GM12875 (cell line): ENCODE results near the gene ZNF860.
A peak's percentile ranks its signal among the peaks of the same experiment; 100 is the strongest.
"Not testable (repeated sequence)": the region's sequence is repeated elsewhere in the genome, so short reads cannot be mapped to it uniquely, and the experiment has no call there.

Experiments
- H3K4me3 ChIP-seq: one replicate; pipeline ENCODE4 v1.5.1; 2011; ENCODE audit warnings: low read depth, low read length, control low read depth
- CTCF ChIP-seq: IDR thresholded peaks from 2 replicates; pipeline ENCODE4 v1.5.1; 2011; ENCODE audit warnings: low read depth, mild to moderate bottlenecking, control low read depth, inconsistent platforms, low read length, moderate library complexity, borderline replicate concordance; ENCODE audit not compliant: insufficient read depth

The ZNF860 gene

GRCh38 chr3:32003380-32003779, 21.8 kb downstream of the ZNF860 start:
- no peak for TF ChIP-seq CTCF
- no peak overlapping the region for H3K4me3 ChIP-seq

- H3K4me3 ChIP-seq = no peak overlapping the region
- no peak for TF ChIP-seq CTCF
Observed at GRCh38 chr3:32004113-32004765, 22.7 kb downstream of the ZNF860 start.

- H3K4me3 ChIP-seq = no peak overlapping the region
- TF ChIP-seq CTCF = no peak
Observed at GRCh38 chr3:32009101-32009500, 27.6 kb downstream of the ZNF860 start.

GRCh38 chr3:32009957-32010356, 28.4 kb downstream of the ZNF860 start:
- H3K4me3 ChIP-seq = no peak overlapping the region
- no peak for TF ChIP-seq CTCF

GRCh38 chr3:32010699-32011098, 29.1 kb downstream of the ZNF860 start:
- H3K4me3 ChIP-seq = not testable (repeated sequence)

- not testable (repeated sequence) for H3K4me3 ChIP-seq
Observed at GRCh38 chr3:32015638-32016037, 34.1 kb downstream of the ZNF860 start.

- TF ChIP-seq CTCF = no peak
- H3K4me3 ChIP-seq = no peak overlapping the region
Observed at GRCh38 chr3:32017286-32017685, 35.7 kb downstream of the ZNF860 start.

- TF ChIP-seq CTCF = peak; percentile 49; the same call in 1 of the 2 replicates
- no peak overlapping the region for H3K4me3 ChIP-seq
Observed at GRCh38 chr3:32018757-32019564, 37.4 kb downstream of the ZNF860 start.
